Measurements from ENCODE around the gene EDC4. TPM values are rescaled to one million over a fixed set of nuclear protein-coding genes. Genes with fewer than 3 reads are reported as not detected.

EDC4 gene
- total and polyA plus RNA-seq, 2 of the 13 experiments (the other 11 are each of a cell fraction or from before 2014, with no cell fraction given), result 51.4 to 59.1 TPM

DNA sequence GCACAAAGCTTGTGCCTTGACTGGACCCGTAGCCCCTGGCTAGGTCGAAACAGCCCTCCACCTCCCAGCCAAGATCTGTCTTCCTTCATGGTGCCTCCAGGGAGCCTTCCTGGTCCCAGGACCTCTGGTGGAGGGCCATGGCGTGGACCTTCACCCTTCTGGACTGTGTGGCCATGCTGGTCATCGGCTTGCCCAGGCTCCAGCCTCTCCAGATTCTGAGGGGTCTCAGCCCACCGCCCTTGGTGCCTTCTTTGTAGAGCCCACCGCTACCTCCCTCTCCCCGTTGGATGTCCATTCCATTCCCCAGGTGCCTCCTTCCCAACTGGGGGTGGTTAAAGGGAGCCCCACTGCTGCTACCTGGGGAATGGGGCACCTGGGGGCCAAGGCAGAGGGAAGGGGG is 55.3 kb downstream of the EDC4 start:
- 74% methylated on average over 7 of the region's 7 CpGs for WGBS (ENCODE audit: low lambda C conversion rate)
- BruUV-seq (replicated peaks), result no TSS peak
- peak; percentile 2 for ATAC-seq
- POLR2A ChIA-PET, result interaction anchor here (1.6 to 1.7 kb wide), 2 partner anchors 9 to 16 kb away, joined by 4 to 5 read pairs; partner anchors contain the start of gene LCAT
- H3K4me3 ChIP-seq (replicated peaks in 1 of 3; ENCODE audit: insufficient read depth in 1 of 3, low read depth in 2 of 3, low read length in 3 of 3), result no peak overlapping the region
- in situ Hi-C loops (cut with HindIII; ENCODE audit: extremely low pct_ligation_motif_present, low pct_unique_long_range_greater_than_20kb) (loop anchor here (5.0 kb wide), 2 partner anchors 41 to 111 kb away; no protein-coding TSS in a partner anchor), intact Hi-C loops (cut with micrococcal nuclease; ENCODE audit: unreplicated experiment) (loop anchor here (1.0 to 5.0 kb wide), 4 partner anchors 35 to 256 kb away; partner anchors contain the start of gene PSKH1)
- no peak for DNase-seq (ENCODE audit: low spot score)
- H3K27me3 ChIP-seq (ENCODE audit: control insufficient read depth in 1 of 2, insufficient read depth in 2 of 2, low read length in 2 of 2), result no peaks in the 10 kb centered on the region
- no peak overlapping the region for H3K9ac ChIP-seq (ENCODE audit: insufficient read depth, low read depth, low read length)
- FAIRE-seq, result no peak
- no peak overlapping the region for H3K4me2 ChIP-seq (ENCODE audit: low read depth, low read length)
- H2AFZ ChIP-seq (ENCODE audit: low read length), result no peak overlapping the region
- no peaks in the 10 kb centered on the region for H3K79me2 ChIP-seq (ENCODE audit: insufficient read depth, low read length)
- H3K36me3 ChIP-seq (replicated peaks in 1 of 2; ENCODE audit: control insufficient read depth in 1 of 2, insufficient read depth in 2 of 2, low read length in 2 of 2), result peaks cover 22 to 35% of the 10 kb centered on the region in 2 experiments
- H4K20me1 ChIP-seq (ENCODE audit: insufficient read depth, low read length), result no peaks in the 10 kb centered on the region; the same call in 1 of the 2 replicates
- CTCF ChIA-PET (ENCODE audit: low intra/inter-chr PET ratio, low total read pairs), result interaction anchor here (1.4 to 5.5 kb wide), 7 partner anchors 14 to 256 kb away, joined by 3 to 63 read pairs (median 5); partner anchors contain the start of genes NRN1L, PSKH1 and THAP11
- no peaks in the 10 kb centered on the region for H3K4me1 ChIP-seq (ENCODE audit: insufficient read depth, low read length)
- H3K9me3 ChIP-seq (ENCODE audit: low read length), result no peaks in the 10 kb centered on the region
- H3K27ac ChIP-seq (ENCODE audit: extremely low read length, insufficient read depth, low read length), result no peak overlapping the region
- no peak for TF ChIP-seq TCF12 (IDR thresholded peaks at IDR 0.05)
- no peak for TF ChIP-seq TCF12 (CRISPR knock-in tag; IDR thresholded peaks at IDR 0.05)
- no peak for TF ChIP-seq ZNF883 (CRISPR knock-in tag; IDR thresholded peaks at IDR 0.05; ENCODE audit: not compliant biosample characterization)
- no peak for TF ChIP-seq YEATS2 (CRISPR knock-in tag; IDR thresholded peaks at IDR 0.05; ENCODE audit: borderline replicate concordance)
- no peak for TF ChIP-seq PTBP1 (IDR thresholded peaks at IDR 0.05; ENCODE audit: low read depth, low read length, poor library complexity, severe bottlenecking)
- TF ChIP-seq REPIN1 (CRISPR knock-in tag; IDR thresholded peaks at IDR 0.05; ENCODE audit: borderline replicate concordance, low read depth), result 0 out of 2 replicates have a peak, but pooled peaks have one; percentile 3
- TF ChIP-seq MIER2 (CRISPR knock-in tag; IDR thresholded peaks at IDR 0.05), result no peak
- no peak for TF ChIP-seq CENPT (CRISPR knock-in tag; IDR thresholded peaks at IDR 0.05; ENCODE audit: low read depth)
- TF ChIP-seq ATF7 (IDR thresholded peaks at IDR 0.05), result no peak
- 0 out of 2 replicates have a peak, but pooled peaks have one; percentile 25 for TF ChIP-seq ATF7 (CRISPR knock-in tag; IDR thresholded peaks at IDR 0.05)
- TF ChIP-seq ZNF605 (CRISPR knock-in tag; IDR thresholded peaks at IDR 0.05), result no peak
- TF ChIP-seq ZNF569 (CRISPR knock-in tag; IDR thresholded peaks at IDR 0.05; ENCODE audit: borderline replicate concordance), result no peak
- TF ChIP-seq, protein P1, sequence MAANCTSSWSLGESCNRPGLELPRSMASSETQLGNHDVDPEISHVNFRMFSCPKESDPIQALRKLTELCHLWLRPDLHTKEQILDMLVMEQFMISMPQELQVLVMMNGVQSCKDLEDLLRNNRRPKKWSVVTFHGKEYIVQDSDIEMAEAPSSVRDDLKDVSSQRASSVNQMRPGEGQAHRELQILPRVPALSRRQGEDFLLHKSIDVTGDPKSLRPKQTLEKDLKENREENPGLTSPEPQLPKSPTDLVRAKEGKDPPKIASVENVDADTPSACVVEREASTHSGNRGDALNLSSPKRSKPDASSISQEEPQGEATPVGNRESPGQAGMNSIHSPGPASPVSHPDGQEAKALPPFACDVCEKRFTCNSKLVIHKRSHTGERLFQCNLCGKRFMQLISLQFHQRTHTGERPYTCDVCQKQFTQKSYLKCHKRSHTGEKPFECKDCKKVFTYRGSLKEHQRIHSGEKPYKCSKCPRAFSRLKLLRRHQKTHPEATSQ (CRISPR knock-in tag; IDR thresholded peaks at IDR 0.05; ENCODE audit: borderline replicate concordance), result no peak
- no peak for TF ChIP-seq ZNF564 (CRISPR knock-in tag; IDR thresholded peaks at IDR 0.05)
- TF ChIP-seq GTF3A (CRISPR knock-in tag; conservative IDR thresholded peaks at IDR 0.05), result no peak
- no peak for TF ChIP-seq KMT2A (CRISPR knock-in tag; IDR thresholded peaks at IDR 0.05)
- no peak for TF ChIP-seq NPAS2 (CRISPR knock-in tag; IDR thresholded peaks at IDR 0.05; ENCODE audit: borderline replicate concordance)
- TF ChIP-seq ZNF253 (CRISPR knock-in tag; IDR thresholded peaks at IDR 0.05; ENCODE audit: borderline replicate concordance), result no peak
- no peak for TF ChIP-seq PCBP2 (optimal IDR thresholded peaks at IDR 0.05; ENCODE audit: low read depth, low read length, poor library complexity, severe bottlenecking)
- TF ChIP-seq HNF4G (IDR thresholded peaks at IDR 0.05; ENCODE audit: borderline replicate concordance, low read depth, low read length), result no peak
- TF ChIP-seq HNF4G (CRISPR knock-in tag; IDR thresholded peaks at IDR 0.05; ENCODE audit: borderline replicate concordance, low read depth), result no peak
- TF ChIP-seq ZNF274 (CRISPR knock-in tag; IDR thresholded peaks at IDR 0.05), result no peak
- no peak for TF ChIP-seq MIER3 (CRISPR knock-in tag; IDR thresholded peaks at IDR 0.05; ENCODE audit: borderline replicate concordance)
- no peak for TF ChIP-seq ZNF383 (CRISPR knock-in tag; IDR thresholded peaks at IDR 0.05; ENCODE audit: borderline replicate concordance)
- no peak for TF ChIP-seq DR1 (CRISPR knock-in tag; IDR thresholded peaks at IDR 0.05)
- TF ChIP-seq SCMH1 (CRISPR knock-in tag; IDR thresholded peaks at IDR 0.05; ENCODE audit: borderline replicate concordance), result no peak
- no peak for TF ChIP-seq ZBTB21 (CRISPR knock-in tag; IDR thresholded peaks at IDR 0.05)
